Stimulated activated CD4-positive, alpha-beta T cell treated with anti-CD3 and anti-CD28 coated beads, Interleukin-2, amount 100 ng/mL, for 24 hours (primary cell): ENCODE measurements around the gene ZNF594.
"Not testable (repeated sequence)": the region's sequence is repeated elsewhere in the genome, so short reads cannot be mapped to it uniquely, and the experiment has no call there.

ENCODE experiments used
- DNase-seq, 2 donors: peaks; one replicate each; pipeline ENCODE4 v3.0.0-alpha.2; 2020

The ZNF594 gene

GRCh38 chr17:5135726-5136579 lies 55.7 kb downstream of the ZNF594 start:
- no peak for DNase-seq

GRCh38 chr17:5135131-5135712 lies 56.4 kb downstream of the ZNF594 start:
- DNase-seq: not testable (repeated sequence)

GRCh38 chr17:5134571-5134970 lies 57.1 kb downstream of the ZNF594 start:
- not testable (repeated sequence) for DNase-seq

GRCh38 chr17:5133961-5134360 lies 57.7 kb downstream of the ZNF594 start:
- DNase-seq: not testable (repeated sequence)

- no peak for DNase-seq
These were observed 58.4 kb downstream of the ZNF594 start for GRCh38 chr17:5133311-5133710.

GRCh38 chr17:5132503-5133225 lies 59.0 kb downstream of the ZNF594 start:
- peak in 1 of 2 donors; percentile 12 for DNase-seq

GRCh38 chr17:5131799-5132502 lies 59.7 kb downstream of the ZNF594 start:
- peak in 1 of 2 donors; percentile 13 for DNase-seq

GRCh38 chr17:5131146-5131715 lies 60.4 kb downstream of the ZNF594 start:
- peak in 1 of 2 donors; percentile 11 for DNase-seq

GRCh38 chr17:5130687-5131086 lies 61.0 kb downstream of the ZNF594 start:
- peak in 1 of 2 donors; percentile 9 for DNase-seq

- not testable (repeated sequence) for DNase-seq
These were observed 61.4 kb downstream of the ZNF594 start for GRCh38 chr17:5130261-5130660.

GRCh38 chr17:5129770-5130169 lies 61.9 kb downstream of the ZNF594 start:
- not testable (repeated sequence) for DNase-seq
